ELR (cell line): Measurements from ENCODE around the gene CDC42BPA.
"Not testable (repeated sequence)": the region's sequence is repeated elsewhere in the genome, so short reads cannot be mapped to it uniquely, and the experiment has no call there.

Source experiments
- DNase-seq: peaks from one replicate; pipeline ENCODE4 v3.0.0-alpha.2; 2015; ENCODE audit warnings: low read depth

Gene CDC42BPA

GRCh38 chr1:227134686-227135314 lies 183.5 kb downstream of the CDC42BPA start:
- DNase-seq, result no peak

DNA sequence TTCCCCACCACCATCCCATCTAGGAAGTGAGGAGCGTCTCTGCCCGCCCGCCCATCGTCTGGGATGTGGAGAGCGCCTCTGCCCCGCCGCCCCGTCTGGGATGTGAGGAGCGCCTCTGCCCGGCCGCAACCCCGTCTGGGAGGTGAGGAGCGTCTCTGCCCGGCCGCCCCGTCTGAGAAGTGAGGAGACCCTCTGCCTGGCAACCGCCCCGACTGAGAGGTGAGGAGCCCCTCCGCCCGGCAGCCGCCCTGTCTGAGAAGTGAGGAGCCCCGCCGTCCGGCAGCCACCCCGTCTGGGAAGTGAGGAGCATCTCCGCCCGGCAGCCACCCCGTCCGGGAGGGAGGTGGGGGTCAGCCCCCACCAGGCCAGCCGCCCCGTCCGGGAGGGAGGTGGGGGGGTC lies 185.6 kb downstream of the CDC42BPA start:
- DNase-seq, result not testable (repeated sequence)

DNA sequence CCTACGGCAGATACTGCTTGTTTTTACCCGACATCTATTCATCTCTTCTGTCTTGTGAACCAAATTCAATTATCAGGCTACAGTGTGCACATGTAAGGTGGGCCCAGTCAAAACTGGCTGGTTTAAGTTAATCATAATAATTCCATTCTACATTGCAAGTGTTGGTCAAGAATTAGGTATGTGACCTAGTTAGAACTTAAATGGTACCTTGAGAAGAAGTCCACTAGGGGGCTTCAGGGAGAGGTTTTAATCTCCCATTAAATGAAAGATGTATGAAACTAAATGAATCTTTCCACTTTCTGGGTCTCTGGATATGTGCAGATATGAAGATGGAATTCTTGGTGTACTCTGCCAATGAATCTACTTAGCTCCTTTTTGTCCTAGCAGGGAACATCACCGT lies 187.1 kb downstream of the CDC42BPA start:
- peak; percentile 73 for DNase-seq

- no peak for DNase-seq
Measured at GRCh38 chr1:227127891-227128290, 190.4 kb downstream of the CDC42BPA start.

GRCh38 chr1:227125929-227126545 lies 192.3 kb downstream of the CDC42BPA start:
- DNase-seq, result no peak

DNA sequence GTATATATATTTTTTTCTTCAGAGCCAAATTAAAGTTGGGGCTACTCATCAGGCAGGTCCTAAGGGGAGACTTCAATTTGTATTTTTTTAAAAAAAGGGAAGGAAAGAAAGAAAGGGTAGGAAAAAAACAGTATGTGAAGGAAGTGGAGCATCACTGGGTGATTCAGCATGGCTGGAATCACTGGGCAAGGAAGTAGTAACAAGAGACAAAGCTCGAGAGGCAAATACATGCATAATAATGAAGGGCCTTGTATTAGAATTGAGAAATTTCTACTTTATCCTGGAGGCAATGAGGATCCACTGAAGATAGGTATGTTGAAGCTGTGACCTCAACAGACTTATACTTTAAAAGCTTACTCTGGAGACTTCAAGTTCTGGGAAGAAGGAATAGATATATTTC lies 193.8 kb downstream of the CDC42BPA start:
- DNase-seq, result peak; percentile 20

GRCh38 chr1:227120826-227121225 lies 197.5 kb downstream of the CDC42BPA start:
- no peak for DNase-seq

GRCh38 chr1:227112538-227112937 lies 205.8 kb downstream of the CDC42BPA start:
- no peak for DNase-seq

- DNase-seq, result no peak
Measured at GRCh38 chr1:227111782-227112181, 206.5 kb downstream of the CDC42BPA start.

GRCh38 chr1:227105291-227105690 lies 213.0 kb downstream of the CDC42BPA start:
- not testable (repeated sequence) for DNase-seq

- DNase-seq, result no peak
Measured at GRCh38 chr1:227102056-227102455, 216.2 kb downstream of the CDC42BPA start.

DNA sequence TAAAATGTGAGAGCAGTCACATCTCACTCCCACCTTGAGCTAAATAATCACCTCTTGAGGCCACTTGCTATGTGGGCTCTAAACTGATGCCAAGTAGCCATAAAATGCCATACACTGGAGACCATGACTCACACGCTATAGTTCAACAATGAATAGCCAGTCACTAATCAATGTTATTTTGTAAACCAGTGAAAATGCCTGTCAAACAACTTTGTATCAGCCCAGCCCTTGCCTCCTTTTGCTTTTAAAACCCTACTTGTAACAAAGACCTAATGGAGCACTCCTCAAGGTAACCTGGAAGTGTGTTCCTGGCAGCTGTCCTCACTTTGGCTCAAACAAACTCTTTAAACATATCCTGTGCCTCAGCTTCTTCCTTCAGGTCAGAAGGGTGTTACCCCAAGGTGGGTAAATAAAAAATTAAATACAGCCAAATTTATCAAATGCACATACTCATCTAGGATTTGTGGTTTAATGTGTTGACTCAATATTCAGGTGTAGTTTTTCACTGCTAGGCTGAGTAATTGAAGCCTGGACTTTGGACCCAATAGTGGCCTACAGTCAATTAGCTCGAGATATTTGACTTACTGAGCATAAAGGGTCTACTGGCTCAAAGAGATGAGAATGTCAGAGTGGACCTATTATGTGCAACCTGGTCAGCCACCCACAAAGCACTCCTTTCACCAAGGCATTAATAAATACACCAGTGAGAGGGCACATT lies 223.9 kb downstream of the CDC42BPA start:
- DNase-seq, result peak; percentile 4

DNA sequence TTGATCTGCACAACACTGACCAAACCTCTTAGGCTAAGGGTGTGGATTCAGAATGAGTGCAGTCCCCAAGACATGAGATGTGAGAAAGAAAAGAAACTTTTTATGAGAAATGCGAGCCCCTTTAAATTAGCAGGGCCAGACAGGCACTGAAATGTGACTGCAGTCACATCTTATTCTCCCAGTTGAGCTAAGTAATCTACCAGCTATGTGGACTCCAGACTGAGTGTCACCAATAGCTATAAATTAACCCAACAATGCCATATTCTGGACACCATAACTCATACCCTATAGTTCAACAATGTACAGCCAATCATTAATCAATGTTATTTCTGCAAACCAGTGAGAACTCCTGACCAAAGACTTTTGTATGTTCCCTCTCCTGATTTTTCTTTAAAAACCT lies 225.0 kb downstream of the CDC42BPA start:
- no peak for DNase-seq

DNA sequence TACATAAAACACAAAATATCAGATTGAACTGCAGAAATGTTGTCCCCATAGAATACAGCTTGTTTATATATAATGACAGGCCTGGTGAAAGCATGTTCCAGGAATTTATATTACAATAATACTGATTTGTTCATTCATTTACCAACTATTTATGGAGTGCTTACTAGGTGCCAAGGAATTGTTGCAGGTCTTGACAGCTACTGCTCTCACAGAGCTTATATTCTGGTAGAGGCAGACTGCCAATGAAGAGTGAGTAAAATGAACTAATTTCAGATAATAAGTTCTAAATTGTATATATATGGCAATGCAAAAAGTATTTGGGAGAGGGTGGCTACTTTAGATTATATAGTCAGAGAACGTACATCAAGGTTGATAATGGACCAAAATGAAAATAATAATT lies 226.2 kb downstream of the CDC42BPA start:
- no peak for DNase-seq

GRCh38 chr1:227086636-227087035 lies 231.7 kb downstream of the CDC42BPA start:
- DNase-seq, result no peak

GRCh38 chr1:227082999-227083746 lies 235.1 kb downstream of the CDC42BPA start:
- DNase-seq, result no peak

DNA sequence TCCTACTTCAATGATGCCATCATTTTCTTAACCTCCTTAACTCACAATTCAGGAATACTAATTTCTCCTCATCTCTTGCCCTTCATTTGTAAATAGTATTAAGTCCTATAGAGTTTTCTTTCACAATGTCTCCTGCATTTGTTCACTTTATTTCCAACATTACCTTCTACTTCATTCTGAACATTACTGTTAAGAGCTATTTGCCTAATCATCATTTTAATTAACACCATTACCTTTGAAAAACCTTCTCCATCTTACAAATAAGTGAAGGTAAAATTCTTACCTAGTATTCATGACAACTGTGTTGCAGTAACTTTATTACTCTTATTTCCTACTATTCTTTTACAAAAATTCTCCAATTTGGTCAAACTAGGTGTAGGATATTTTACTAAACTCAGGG lies 240.5 kb downstream of the CDC42BPA start:
- DNase-seq, result no peak

DNA sequence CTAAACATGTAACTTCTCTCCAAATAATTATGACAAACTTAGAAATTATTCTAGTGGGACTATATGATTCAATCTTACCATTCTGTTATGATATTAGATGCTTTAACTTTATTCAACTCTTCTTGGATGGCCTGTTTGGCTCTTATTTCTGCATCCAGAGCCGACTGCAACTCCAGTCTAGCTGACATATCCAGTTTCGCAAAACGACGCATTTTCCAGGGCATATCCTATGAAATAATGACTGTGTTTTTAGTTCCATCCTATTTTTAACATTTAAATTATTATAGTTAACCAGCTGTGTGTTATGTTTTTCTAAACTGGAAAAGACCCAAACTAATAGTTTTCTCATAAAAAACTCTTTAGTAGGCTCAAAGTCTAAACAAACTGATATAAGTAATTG lies 244.5 kb downstream of the CDC42BPA start:
- DNase-seq, result no peak

DNA sequence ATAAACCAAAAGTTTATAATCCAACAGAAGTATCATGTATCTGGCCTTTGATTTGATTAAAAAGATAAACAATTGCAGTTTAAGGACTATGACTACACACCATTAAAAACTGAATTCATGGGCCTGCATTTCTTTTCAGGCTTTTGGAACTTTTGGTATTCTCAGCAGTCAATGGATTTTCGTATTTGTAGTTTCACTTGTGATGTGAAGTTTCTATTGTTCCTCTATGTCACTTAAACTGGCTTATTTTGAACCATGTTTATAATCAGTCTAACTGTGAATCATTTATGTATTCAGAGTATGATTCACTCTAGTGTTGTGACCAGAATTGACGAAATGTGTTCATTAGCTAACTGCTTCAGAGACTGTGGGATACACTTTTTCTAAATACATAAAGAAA lies 245.3 kb downstream of the CDC42BPA start:
- peak; percentile 59 for DNase-seq

GRCh38 chr1:227071895-227072587 lies 246.3 kb downstream of the CDC42BPA start:
- DNase-seq, result no peak

- DNase-seq, result no peak
Measured at GRCh38 chr1:227070638-227071285, 247.5 kb downstream of the CDC42BPA start.

- DNase-seq, result no peak
Measured at GRCh38 chr1:227069490-227069889, 248.8 kb downstream of the CDC42BPA start.
